ENCODE data around the gene ZNF138. TPM values are rescaled to one million over a fixed set of nuclear protein-coding genes. Genes with fewer than 3 reads are reported as not detected.

ZNF138 gene
- total RNA-seq, 1 experiment from 2014 or later, result 21.4 TPM

GRCh38 chr7:64879086-64879730, 85.0 kb downstream of the ZNF138 start:
- Mint-ChIP-seq H3K27ac (no peak overlapping the region), H3K36me3 (peaks cover 17% of the 10 kb centered on the region), H3K27me3 (ENCODE audit: low read depth) (peaks cover 45% of the 10 kb centered on the region), H3K9me3 (peaks cover 31% of the 10 kb centered on the region), H3K4me1 (peaks cover 2% of the 10 kb centered on the region; the same call in 1 of the 2 replicates), H3K4me3 (no peak overlapping the region)
- CTCF ChIA-PET, result no interaction called here
- ATAC-seq (no peak), DNase-seq (ENCODE audit: low spot score) (no peak)
- POLR2A ChIA-PET, result no interaction called here
- TF ChIP-seq, protein P1, sequence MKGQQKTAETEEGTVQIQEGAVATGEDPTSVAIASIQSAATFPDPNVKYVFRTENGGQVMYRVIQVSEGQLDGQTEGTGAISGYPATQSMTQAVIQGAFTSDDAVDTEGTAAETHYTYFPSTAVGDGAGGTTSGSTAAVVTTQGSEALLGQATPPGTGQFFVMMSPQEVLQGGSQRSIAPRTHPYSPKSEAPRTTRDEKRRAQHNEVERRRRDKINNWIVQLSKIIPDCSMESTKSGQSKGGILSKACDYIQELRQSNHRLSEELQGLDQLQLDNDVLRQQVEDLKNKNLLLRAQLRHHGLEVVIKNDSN (CRISPR knock-in tag; IDR thresholded peaks at IDR 0.05), result no peak
- TF ChIP-seq IRF2 (CRISPR knock-in tag; IDR thresholded peaks at IDR 0.05; ENCODE audit: borderline replicate concordance, low read depth) (no peak), NR2C2 (CRISPR knock-in tag; IDR thresholded peaks at IDR 0.05) (no peak), E2F1 (CRISPR knock-in tag; IDR thresholded peaks at IDR 0.05) (no peak), TP53 (CRISPR knock-in tag; IDR thresholded peaks at IDR 0.05) (no peak), ZBTB21 (CRISPR knock-in tag; IDR thresholded peaks at IDR 0.05; ENCODE audit: borderline replicate concordance) (no peak), ZNF671 (CRISPR knock-in tag; IDR thresholded peaks at IDR 0.05) (no peak), IRF1 (CRISPR knock-in tag; IDR thresholded peaks at IDR 0.05) (no peak), ESRRA (CRISPR knock-in tag; IDR thresholded peaks at IDR 0.05; ENCODE audit: borderline replicate concordance) (no peak), MYBL2 (CRISPR knock-in tag; IDR thresholded peaks at IDR 0.05) (no peak), ZNF416 (CRISPR knock-in tag; IDR thresholded peaks at IDR 0.05) (no peak)
- TF ChIP-seq, protein P2, sequence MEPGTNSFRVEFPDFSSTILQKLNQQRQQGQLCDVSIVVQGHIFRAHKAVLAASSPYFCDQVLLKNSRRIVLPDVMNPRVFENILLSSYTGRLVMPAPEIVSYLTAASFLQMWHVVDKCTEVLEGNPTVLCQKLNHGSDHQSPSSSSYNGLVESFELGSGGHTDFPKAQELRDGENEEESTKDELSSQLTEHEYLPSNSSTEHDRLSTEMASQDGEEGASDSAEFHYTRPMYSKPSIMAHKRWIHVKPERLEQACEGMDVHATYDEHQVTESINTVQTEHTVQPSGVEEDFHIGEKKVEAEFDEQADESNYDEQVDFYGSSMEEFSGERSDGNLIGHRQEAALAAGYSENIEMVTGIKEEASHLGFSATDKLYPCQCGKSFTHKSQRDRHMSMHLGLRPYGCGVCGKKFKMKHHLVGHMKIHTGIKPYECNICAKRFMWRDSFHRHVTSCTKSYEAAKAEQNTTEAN (CRISPR knock-in tag; IDR thresholded peaks at IDR 0.05), result no peak
- TF ChIP-seq, protein P3, sequence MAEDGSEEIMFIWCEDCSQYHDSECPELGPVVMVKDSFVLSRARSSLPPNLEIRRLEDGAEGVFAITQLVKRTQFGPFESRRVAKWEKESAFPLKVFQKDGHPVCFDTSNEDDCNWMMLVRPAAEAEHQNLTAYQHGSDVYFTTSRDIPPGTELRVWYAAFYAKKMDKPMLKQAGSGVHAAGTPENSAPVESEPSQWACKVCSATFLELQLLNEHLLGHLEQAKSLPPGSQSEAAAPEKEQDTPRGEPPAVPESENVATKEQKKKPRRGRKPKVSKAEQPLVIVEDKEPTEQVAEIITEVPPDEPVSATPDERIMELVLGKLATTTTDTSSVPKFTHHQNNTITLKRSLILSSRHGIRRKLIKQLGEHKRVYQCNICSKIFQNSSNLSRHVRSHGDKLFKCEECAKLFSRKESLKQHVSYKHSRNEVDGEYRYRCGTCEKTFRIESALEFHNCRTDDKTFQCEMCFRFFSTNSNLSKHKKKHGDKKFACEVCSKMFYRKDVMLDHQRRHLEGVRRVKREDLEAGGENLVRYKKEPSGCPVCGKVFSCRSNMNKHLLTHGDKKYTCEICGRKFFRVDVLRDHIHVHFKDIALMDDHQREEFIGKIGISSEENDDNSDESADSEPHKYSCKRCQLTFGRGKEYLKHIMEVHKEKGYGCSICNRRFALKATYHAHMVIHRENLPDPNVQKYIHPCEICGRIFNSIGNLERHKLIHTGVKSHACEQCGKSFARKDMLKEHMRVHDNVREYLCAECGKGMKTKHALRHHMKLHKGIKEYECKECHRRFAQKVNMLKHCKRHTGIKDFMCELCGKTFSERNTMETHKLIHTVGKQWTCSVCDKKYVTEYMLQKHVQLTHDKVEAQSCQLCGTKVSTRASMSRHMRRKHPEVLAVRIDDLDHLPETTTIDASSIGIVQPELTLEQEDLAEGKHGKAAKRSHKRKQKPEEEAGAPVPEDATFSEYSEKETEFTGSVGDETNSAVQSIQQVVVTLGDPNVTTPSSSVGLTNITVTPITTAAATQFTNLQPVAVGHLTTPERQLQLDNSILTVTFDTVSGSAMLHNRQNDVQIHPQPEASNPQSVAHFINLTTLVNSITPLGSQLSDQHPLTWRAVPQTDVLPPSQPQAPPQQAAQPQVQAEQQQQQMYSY (CRISPR knock-in tag; IDR thresholded peaks at IDR 0.05), result no peak

- no peak overlapping the region for H3K27ac Mint-ChIP-seq
- H3K27me3 Mint-ChIP-seq (ENCODE audit: low read depth), result peaks cover 48% of the 10 kb centered on the region
- ChIA-PET CTCF (no interaction called here), POLR2A (no interaction called here)
- DNase-seq (ENCODE audit: low spot score), result no peak
- H3K4me3 Mint-ChIP-seq, result no peak overlapping the region
- peaks cover 31% of the 10 kb centered on the region for H3K9me3 Mint-ChIP-seq
- ATAC-seq, result no peak
- peaks cover 17% of the 10 kb centered on the region for H3K36me3 Mint-ChIP-seq
- TF ChIP-seq GRHL2 (CRISPR knock-in tag; IDR thresholded peaks at IDR 0.05; ENCODE audit: insufficient replicate concordance, severe bottlenecking), result no peak
- no peak for TF ChIP-seq FOXP4 (CRISPR knock-in tag; IDR thresholded peaks at IDR 0.05)
- no peak for TF ChIP-seq TEAD4 (CRISPR knock-in tag; IDR thresholded peaks at IDR 0.05)
- no peak for TF ChIP-seq ZNF416 (CRISPR knock-in tag; IDR thresholded peaks at IDR 0.05)
- no peak for TF ChIP-seq ZNF232 (CRISPR knock-in tag; IDR thresholded peaks at IDR 0.05)
- TF ChIP-seq ZNF396 (CRISPR knock-in tag; IDR thresholded peaks at IDR 0.05; ENCODE audit: borderline replicate concordance), result no peak
- TF ChIP-seq HMGXB4 (CRISPR knock-in tag; IDR thresholded peaks at IDR 0.05), result no peak
- TF ChIP-seq ZNF263 (CRISPR knock-in tag; IDR thresholded peaks at IDR 0.05; ENCODE audit: low read depth), result no peak
- TF ChIP-seq SMAD4 (CRISPR knock-in tag; IDR thresholded peaks at IDR 0.05), result no peak
- no peak for TF ChIP-seq TP53 (CRISPR knock-in tag; IDR thresholded peaks at IDR 0.05)
- peaks cover 2% of the 10 kb centered on the region; the same call in 1 of the 2 replicates for H3K4me1 Mint-ChIP-seq
These were observed 85.6 kb downstream of the ZNF138 start for GRCh38 chr7:64879800-64880199.
